ENCODE measurements around the gene STK38.

The STK38 gene

DNA sequence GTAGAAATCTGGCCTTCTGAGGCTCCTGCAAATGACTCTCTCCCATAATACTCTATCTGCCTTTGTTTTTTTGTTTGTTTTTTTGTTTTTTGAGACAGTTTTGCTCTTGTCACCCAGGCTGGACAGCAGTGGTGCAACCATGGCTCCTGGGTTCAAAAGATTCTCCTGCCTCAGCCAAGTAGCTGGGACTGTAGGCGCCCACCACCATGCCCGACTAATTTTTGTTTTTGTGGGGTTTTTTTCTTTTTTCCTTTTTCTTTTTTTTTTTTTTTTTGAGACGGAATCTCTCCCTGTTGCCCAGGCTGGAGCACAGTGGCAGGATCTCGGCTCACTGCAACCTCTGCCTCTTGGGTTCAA is 16.6 kb upstream of the STK38 start:
- no peak for DNase-seq (ENCODE audit: low spot score)

DNA sequence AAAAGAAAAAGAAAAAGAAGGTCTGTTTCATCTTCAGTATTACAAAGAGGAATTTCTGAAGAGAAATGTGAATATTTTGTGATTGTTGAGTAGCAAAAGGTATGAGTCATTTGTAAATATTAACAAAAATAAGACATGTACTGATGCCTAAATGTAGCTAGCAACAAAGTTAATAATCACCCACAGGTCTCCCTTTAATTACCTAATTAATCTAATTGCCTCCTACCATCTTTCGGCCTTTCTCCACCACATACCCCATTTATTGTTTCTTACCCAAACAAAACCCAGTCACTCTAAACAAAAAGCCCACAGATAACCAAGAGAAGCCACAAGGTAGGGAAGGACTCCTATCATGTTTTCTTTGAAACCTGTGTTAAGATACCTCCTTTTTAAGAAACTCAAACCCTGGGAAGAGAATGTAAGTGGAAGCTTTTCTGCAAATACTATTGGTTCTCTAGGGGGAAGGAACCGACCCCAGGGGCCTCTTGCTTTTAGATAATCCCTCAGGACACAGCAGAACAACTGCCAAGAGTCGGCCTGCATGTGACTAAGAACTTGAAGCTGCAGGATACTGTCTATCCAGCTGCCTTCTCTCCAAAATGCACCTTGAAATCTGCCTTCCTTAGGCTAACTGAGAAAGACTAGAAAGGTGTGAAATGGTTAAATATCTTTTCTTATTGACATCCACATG is 16.1 kb upstream of the STK38 start:
- DNase-seq (ENCODE audit: low spot score): no peak

DNA sequence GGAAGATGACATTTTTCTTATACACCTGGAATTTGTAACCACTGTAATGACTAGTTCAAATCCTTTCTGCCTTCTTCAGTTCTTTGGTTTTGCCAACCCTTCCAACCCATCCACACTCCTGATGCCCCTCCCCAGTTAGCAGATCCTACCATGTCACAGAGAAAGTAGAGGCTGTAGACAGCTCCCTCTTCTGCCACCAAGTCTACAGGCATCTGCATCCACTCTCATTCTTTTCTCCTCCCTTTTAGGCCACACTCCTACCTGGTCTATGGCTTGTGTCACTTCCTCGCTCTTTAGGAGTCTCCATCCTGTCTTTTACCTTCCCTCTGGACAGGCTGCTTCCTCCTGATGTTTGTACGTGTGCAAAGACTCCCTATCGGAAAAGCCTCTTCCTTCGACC is 13.5 kb upstream of the STK38 start:
- DNase-seq (ENCODE audit: low spot score): no peak

DNA sequence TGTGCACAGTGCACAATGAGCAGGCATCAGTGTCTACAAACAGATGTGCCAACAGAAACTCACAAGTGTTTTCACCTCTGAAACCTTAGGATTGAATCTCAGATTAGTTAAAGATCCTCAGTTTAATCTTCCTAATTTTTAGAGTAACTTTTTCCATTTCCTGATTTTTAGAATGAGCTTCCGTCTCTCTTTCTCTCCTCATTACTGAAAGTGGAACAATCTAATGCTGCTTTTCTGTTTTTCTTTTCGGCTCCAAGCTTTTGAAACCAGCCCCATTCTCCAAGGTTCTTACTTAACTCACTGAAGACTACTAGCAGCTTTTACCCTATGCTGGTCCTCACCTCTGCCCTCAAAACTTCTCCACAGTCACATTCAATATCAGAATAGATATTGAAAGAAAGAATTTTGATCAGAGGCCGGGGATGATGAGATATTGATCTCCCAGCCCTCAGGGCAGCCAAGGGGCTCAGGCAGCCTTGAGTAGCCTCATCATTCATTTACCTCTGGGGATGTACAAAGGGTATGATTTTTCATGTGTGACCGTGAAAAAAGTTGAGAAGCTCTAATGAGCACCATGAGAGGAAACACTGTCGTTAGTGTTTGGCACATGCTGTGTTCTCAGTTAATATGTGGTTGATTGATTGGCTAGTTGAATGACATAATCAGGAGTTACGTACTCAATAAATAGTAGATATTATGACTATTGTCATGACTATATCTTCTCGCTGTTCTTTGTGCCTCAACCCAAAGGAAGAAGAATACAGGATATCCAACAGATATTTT is 11.9 kb upstream of the STK38 start:
- no peak for DNase-seq (ENCODE audit: low spot score)

DNA sequence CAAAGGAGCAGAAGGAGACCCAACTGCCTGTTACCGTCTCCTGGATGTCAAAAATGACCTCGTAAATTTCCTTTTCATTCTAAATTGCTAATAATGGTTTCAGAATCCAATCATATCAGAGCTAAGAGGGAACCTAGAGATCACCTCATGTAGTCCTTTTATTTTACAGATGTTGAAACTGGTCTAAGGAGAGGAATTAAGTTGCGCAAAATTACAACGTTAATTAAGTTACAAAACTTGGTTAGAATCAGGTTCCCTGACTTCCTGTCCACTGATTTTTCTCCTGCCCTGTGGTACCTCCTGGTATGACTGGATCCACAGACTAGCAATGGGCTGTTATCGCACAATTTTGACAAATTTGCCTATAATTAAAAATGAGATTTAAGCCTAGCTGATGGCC is 9.0 kb upstream of the STK38 start:
- no peak for DNase-seq (ENCODE audit: low spot score)

DNA sequence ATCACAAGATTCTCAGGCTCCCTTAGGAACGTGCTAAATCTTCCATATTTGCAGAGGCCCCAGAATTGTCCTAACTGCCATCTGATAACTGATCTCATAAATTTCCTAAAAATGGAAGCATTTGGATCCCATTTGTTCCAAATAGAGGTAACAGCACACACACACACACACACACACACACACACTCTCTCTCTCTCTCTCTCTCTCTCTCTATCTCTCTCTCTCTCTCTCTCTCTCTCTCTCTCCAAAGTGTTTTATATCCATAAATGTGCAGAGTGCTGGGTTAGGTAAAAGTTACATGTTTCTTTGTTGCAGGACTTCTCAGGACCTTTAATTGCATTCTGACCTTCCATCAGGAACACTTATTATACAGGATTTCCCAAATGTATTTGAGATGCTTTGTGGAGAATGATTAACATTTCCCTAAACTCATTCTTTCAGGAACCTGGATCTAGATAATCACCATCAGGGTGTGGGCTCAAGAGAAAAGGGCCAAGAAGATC is 8.5 kb upstream of the STK38 start:
- DNase-seq (ENCODE audit: low spot score): no peak

DNA sequence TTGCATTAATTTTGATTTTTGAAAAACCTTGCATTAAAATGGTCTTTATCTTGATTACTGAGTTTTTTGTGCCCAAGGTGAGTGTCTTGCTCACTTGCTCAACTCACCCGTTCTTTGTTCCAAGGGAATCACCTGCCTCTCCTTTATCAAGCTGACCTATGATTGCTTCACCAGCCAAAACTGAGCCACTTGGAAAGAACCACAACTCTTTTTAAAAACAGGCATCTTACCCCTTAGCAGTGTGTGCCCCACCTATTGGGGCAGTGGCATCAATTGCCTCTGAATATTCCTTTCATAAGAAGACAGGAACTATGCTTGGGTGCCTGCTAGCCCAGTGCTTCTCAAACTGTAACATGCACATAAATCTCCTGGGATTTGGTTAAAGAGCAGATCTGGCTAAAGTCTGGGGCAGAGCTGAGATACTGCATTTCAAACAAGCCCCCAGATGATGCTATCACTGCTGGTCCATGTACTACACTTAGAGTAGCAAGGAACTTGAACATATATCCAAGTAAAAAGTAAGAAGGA is 3.3 kb upstream of the STK38 start:
- DNase-seq (ENCODE audit: low spot score): no peak

DNA sequence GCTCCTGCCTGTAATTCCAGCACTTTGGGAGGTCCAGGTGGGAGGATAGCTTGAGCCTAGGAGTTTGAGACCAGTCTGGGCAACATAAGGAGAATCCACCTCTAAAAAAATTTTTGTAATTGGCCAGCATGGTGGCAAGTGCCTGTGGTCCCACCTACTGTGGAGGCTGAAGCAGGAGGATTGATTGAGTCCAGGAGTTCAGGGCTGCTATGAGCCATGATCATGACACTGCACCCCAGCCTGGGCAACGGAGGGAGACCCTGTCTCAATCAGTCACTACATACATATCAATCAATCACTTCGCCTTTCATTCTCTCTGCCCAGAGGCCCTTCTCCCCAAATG is 1.1 kb upstream of the STK38 start:
- DNase-seq (ENCODE audit: low spot score): no peak

DNA sequence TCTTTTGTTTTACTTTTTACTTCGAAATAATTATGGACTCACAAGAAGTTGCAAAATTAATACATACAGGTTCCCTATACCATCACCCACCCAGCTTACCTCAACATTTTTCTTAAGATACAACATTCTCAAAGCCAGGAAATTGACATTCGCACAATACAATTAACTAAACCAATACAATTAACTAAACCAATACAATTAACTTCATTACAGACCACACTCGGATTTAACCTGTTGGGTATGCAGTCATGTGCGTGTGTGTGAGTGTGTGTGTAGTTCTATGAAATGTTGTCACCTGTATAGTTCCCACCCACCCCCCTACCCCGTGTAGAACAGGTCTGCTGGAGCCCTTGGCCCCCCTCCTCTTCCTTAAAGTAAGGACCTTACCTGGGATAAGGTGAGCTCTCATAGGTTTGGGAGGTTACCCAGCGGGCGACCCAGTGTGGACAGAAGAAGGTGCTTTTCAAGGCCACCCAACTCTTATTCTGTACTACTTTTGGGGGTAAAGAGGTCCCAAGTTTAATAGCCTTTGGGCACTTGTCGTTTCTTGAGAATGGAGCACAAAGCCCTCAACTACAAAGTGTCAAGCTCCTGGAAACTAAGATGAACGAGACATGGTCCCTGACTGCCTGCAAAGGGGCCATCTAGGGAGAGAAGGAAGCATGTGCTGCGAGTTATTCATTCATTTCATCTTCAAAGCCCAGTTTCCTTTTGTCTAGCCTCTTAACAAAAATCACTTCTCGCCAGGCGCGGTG is 544 bp upstream of the STK38 start:
- DNase-seq (ENCODE audit: low spot score): no peak

DNA sequence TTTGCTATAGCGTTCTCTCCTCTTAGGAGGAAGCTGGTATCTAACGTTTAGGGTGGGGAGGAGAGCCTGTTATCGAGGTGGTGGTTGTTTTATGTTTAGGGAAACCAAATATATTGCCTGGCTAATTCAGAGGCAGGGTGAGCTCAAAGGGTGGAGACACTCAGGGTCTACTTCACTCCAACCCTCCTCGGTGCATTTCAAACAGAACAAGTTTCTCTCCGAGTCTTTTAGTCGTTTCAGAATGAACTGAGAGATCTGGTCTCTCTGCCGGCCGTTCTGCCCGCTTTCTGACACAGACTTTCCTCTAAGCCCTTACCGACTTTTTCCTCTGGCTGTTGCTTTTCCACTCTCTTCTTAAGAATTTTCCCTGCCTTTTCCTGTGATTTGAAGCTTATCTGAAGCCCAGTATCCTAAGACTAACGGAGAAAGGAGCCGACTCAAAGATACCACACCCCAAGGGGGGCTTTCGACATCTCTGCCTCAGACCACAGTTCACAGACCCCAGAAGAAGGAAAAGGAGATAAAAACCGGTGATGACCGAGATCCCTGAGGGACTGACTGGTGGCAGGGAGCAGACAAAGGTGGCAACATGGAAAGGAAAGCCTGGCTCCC is 865 bp downstream of the STK38 start:
- no peak for DNase-seq (ENCODE audit: low spot score)

DNA sequence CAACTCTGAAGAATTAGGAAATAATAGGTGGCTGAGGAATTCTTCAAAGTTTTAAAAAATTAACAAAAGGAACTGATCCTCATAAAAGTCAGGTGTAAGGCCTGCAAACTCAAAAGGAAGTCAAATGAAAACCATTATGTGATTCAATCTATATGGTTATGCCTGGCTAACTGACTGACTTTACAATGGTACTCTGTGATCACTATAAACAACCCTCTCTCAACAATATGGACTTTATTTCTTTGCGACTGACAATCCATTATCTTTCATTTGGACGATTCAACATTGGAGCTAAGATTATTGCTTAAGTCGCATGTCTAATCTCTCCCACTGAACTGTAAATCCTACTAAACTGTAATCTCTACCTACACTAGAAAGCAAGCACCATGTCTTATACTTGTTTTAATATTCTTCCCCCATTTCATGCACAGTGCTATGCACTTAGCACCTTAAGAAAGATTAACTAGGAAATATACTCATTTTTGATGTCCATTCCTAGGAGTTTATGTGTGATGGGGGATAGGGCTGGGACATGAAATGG is 1.4 kb downstream of the STK38 start:
- no peak for DNase-seq (ENCODE audit: low spot score)

DNA sequence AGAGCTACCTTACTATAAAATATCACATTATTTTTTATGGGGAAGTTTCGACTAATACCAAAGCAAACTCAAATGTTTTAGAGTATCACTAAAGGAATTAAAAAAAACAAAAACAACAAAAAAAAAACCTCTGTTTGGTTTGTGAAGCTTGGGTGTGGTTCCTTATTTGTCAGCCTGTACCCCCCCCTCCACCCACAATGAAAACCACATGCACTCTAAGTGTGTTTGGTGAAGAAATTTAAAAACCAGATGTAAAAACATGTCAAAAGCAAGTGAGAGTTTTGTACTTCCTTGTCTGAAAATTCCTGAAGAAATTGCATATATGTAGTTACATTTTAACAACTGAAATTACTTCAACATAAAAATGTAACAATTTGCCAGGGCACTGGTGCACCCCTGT is 3.1 kb downstream of the STK38 start:
- DNase-seq (ENCODE audit: low spot score): no peak

DNA sequence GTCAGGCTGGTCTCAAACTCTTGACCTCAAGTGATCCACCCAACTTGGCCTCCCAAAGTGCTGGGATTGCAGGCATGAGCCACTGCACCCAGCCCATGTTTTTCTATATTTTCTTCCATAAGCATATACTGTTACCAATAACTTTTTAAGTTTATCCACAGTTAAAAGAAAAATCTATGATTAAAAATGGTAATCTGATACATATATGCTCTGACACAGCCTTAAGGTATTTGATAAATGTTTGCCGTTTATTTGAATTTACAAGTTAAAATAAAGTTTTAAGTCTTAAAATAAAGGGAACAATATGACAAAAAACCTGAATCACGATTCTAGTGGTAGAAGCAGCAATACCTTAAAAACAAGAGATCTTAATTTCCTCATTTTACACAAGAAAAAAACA is 5.2 kb downstream of the STK38 start:
- DNase-seq (ENCODE audit: low spot score): no peak

DNA sequence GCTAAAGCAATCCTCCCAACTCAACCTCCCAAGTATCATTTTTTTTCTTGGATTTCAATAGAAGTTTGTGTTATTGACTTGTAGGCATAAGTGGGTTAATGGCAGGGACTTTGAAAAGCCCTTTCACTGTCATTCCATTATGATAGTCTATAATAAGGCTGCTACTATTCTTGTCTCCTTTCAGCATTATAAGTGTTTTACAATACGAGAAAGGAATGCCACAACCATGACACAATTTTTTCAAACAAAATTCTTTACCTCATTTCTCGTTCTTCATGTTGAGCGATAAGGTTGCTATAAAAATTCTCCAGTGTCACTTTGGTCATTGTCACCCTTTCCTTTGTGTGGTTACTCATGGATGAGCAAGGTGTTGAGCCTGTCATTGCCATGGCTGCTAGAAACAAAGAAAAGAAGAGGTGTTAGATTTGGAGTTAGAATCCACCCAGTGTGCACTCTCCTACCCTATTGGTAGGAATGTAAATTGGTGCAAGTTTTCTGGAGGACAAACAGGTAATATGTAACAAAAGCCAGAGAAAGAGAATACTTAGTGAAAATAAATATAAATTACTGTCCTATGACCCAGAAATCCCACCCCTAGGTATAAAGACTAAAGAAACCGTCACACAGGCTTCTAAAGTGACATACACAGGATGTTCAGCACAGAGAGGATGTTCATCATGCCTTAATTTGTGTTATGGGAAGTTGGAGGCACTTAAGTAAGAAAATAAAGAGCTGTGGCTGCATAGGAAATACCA is 7.3 kb downstream of the STK38 start:
- no peak for DNase-seq (ENCODE audit: low spot score)

DNA sequence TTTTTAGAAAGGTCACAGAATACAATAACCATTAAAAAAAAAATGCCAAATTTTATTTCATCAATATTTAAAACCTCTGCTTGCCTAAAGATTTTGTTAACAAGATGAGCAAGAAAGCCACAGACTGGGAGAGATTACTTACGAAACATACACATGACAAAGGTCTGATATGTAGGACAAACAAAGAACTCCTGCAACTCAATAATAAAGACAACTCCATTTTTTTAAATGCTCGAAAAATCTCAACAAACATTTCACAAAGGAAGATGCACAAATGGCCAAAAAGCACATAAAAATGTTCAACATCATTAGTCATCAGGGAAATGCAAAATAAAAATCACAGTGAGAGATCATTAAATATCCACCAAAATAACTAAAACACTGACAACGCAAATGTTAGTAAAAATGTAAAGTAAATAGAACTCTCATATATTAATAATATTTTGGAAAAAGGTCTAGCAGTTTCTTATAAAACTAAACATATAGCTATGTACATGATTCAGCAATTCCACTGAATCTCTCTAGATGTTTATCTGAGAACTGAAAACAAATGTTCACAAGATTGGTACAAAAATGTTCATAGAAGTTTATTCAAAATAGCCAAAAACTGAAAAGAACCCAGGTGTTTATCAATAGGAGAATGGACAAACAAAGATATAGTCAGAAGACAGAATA is 10.3 kb downstream of the STK38 start:
- no peak for DNase-seq (ENCODE audit: low spot score)

DNA sequence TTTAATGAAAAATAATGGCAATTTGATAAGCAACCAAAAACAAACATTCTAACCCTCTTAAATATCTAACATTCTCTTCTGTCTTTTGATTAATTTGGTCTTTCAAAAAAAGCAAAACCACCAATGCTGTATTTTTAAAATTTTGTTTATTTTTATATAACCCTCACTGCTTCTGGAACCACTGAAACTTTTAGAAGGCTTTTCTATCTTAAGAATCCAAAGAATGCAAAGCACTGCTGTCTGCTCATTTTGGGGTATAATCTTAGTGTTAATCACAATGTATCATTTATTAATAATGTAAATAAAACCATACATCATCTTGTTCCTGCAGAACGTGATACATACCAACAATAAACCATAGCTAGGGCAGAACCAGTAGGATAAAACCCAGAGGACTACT is 14.0 kb downstream of the STK38 start:
- no peak for DNase-seq (ENCODE audit: low spot score)

DNA sequence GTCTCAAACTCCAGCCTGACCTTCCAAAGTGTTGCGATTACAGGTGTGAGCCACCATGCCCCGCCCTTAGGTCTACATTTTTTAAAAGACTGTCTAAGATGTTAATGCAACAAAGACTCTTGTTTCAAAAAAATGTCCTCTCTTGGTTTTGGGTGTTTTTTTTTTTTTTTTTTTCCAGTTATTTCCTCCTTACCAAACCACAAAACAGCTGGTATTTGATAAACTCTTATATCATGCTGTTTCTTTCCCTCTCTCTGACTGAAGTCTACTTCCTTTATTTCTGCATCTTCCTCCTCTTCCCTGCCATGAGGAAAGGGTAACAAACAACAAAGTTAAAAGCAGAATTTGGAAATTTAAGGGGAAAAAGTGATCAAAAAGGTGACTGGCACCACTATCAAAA is 21.2 kb downstream of the STK38 start:
- DNase-seq (ENCODE audit: low spot score): no peak

DNA sequence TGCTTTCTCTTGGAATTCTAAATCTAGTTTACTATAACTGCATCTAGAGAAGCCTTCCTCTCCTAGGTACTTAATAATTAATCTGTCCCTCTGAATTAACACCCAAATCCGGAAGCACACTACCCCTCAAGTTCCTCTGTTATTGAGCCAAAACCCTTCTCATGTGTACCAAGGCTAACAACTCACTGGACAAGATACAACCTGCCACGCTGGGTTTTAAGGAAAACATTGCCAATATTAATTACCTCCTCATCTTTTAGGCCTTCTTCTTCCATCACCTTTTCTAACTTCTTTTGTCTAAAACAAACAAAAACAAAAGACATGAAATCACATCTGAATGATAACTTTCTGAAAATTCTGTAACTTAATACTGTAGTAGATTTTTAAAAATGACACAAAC is 21.9 kb downstream of the STK38 start:
- no peak for DNase-seq (ENCODE audit: low spot score)

DNA sequence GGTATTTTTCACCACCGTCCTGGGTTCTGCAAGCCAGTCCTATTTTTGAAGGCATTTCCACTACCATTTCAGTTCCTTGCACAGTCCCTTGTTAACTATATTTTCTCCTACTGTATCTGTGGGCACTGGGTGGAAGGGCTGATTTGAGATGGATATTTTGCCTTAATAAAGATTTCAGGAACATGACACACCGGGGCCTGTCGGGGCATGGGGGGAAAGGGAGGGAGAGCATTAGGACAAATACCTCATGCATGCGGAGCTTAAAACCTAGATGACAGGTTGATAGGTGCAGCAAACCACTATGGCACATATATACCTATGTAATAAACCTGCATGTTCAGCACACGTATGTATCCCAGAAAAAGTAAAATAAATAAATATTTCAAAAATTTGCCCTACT is 22.4 kb downstream of the STK38 start:
- DNase-seq (ENCODE audit: low spot score): no peak

DNA sequence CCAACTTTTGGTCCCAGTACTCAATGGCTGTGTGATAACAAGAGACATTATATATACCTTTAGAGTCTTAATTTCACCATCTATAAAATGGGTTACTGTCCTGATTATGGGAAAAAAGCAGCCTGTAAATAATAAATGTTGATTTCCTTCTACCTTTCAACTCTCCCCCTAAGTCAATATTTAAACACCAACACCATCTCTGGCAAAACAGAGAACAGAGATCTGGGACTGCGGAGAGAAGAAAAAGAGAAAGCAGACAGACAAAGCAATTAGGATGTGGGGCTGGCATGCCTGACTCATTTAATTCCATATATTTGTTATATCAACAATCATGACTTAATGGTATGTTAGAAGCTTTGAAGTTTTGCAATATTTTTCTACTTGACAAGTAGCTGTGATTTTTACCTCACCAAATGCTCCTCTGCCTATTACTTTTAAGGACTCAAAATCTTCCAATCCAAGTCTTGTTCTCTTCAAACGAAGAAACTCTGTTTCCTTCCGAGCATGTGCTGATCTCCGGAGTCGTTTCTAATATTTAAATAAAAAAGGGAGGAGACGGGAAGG is 23.3 kb downstream of the STK38 start:
- DNase-seq (ENCODE audit: low spot score): no peak

DNA sequence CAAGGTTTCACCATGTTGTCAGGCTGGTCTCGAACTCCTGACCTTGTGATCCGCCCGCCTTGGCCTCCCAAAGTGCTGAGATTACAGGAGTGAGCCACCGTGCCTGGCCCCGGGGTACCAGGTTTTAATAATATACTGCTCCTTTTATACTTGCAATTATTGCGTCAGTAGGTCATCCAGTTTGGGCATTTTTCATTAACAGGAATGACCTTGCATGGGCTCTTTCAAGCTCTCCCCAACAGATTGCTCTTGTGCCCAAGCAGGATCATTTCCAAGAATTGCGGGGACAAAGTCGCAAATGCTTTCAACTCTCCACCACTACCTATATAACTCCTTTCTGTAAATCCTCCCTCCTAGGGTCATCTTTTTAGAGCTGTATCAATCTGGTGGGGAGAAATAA is 23.8 kb downstream of the STK38 start:
- no peak for DNase-seq (ENCODE audit: low spot score)

Measured in HuH-7.5 (cell line).